Prostate gland (tissue), 2 donors: ENCODE results near the gene KATNB1. TPM values are rescaled to one million over a fixed set of nuclear protein-coding genes. Genes with fewer than 3 reads are reported as not detected.

Experiments
- DNase-seq: peaks from one replicate; pipeline ENCODE4 v3.0.0-alpha.2; 2019; ENCODE audit warnings: low spot score
- H3K27ac ChIP-seq, 2 donors: fragments of 200-600 bp; sonication (generic); 2 replicates each; pipeline ENCODE4 v1.5.1; 2017 to 2019
- H3K27me3 ChIP-seq: fragments of 200-600 bp; sonication (generic); replicated peaks from 2 replicates; pipeline ENCODE4 v1.5.1; 2019; ENCODE audit not compliant: insufficient read depth
- H3K36me3 ChIP-seq, 2 donors: fragments of 200-600 bp; sonication (generic); 1 replicate in 1 of 2; 2 replicates in 1 of 2; pipeline versions ENCODE4 v1.5.1 to v1.8.1; 2017 to 2019
- H3K4me1 ChIP-seq: fragments of 200-600 bp; sonication (generic); replicated peaks from 2 replicates; pipeline ENCODE4 v1.5.1; 2019
- H3K4me3 ChIP-seq, 2 donors: fragments of 200-600 bp; sonication (generic); 2 replicates each; pipeline ENCODE4 v1.5.1; 2017 to 2019
- H3K9me3 ChIP-seq: fragments of 200-600 bp; sonication (generic); 2 replicates; pipeline ENCODE4 v1.5.1; 2017
- CTCF ChIP-seq, 4 experiments: fragments of 200-600 bp in 2 of 4; fragments of 450-650 bp in 2 of 4; sonication (generic) in 2 of 4; IDR thresholded peaks; 1 replicate in 3 of 4; 2 replicates in 1 of 4; pipeline ENCODE4 v1.5.1; 2016 to 2019; ENCODE audit warnings: antibody characterized with exemption in 4 of 4, mild to moderate bottlenecking in 2 of 4, moderate library complexity in 2 of 4
- POLR2A ChIP-seq: fragments of 450-650 bp; IDR thresholded peaks from one replicate; pipeline ENCODE4 v1.6.1; 2016; ENCODE audit warnings: antibody characterized with exemption, mild to moderate bottlenecking
- POLR2AphosphoS5 ChIP-seq: sonication (generic); formaldehyde crosslinking; IDR thresholded peaks from one replicate; pipeline ENCODE4 v1.6.1; 2017; ENCODE audit warnings: antibody characterized with exemption
- WGBS: methylation state at CpG from one replicate; pipeline ENCODE4 v1.1.5; 2018; 5-methylcytosine and 5-hydroxymethylcytosine counted together
- intact Hi-C: fragments of 100-400 bp; cut with DNase I; formaldehyde crosslinking; loops from one replicate; pipeline ENCODE4 v1.14.2; 2022
- total RNA-seq, 2 donors: library from RNA; depleted of rRNA; stranded (reverse); fragments of >200 nt; gene quantifications; one replicate each; pipeline ENCODE4 v1.1.0, GENCODE V29; 2016

Gene KATNB1
- total RNA-seq, 2 donors from 2014 or later: 22.7 to 30.2 TPM

GRCh38 chr16:57732714-57733113, 2.9 kb upstream of the KATNB1 start:
- no peak overlapping the region for H3K27ac ChIP-seq
- no peaks in the 10 kb centered on the region for H3K9me3 ChIP-seq
- TF ChIP-seq CTCF (IDR thresholded peaks at IDR 0.05) (no peak), POLR2AphosphoS5 (no peak), POLR2A (no peak)
- H3K36me3 ChIP-seq: no peaks in the 10 kb centered on the region
- no peak for DNase-seq
- 64% methylated on average over 2 of the region's 2 CpGs for WGBS
- intact Hi-C loops: no loop called here
- no peak overlapping the region for H3K4me3 ChIP-seq
- peaks cover 3% of the 10 kb centered on the region for H3K4me1 ChIP-seq
- H3K27me3 ChIP-seq: no peaks in the 10 kb centered on the region

- no peak for DNase-seq
- Histone ChIP-seq H3K27ac (peak overlapping the region; percentile 82 to 84), H3K4me1 (peaks cover 3% of the 10 kb centered on the region), H3K9me3 (no peaks in the 10 kb centered on the region), H3K36me3 (no peaks in the 10 kb centered on the region), H3K4me3 (peak overlapping the region; percentile 67 to 82), H3K27me3 (no peaks in the 10 kb centered on the region)
- intact Hi-C loops: no loop called here
- 57% methylated on average over 20 of the region's 20 CpGs for WGBS
- TF ChIP-seq POLR2AphosphoS5 (no peak), CTCF (IDR thresholded peaks at IDR 0.05) (no peak), POLR2A (no peak)
Observed at GRCh38 chr16:57734308-57734924, 1.2 kb upstream of the KATNB1 start.

- peak; percentile 98 for DNase-seq
- no peaks in the 10 kb centered on the region for H3K36me3 ChIP-seq
- H3K9me3 ChIP-seq: no peaks in the 10 kb centered on the region
- H3K4me3 ChIP-seq: peak overlapping the region; percentile 67 to 82
- intact Hi-C loops: no loop called here
- H3K27me3 ChIP-seq: no peaks in the 10 kb centered on the region
- WGBS: under 1% methylated on average over 45 of the region's 45 CpGs
- TF ChIP-seq POLR2AphosphoS5: peak; percentile 92
- peak; percentile 39 for TF ChIP-seq POLR2A
- peak in 1 of 4 experiments; percentile 24 for TF ChIP-seq CTCF (IDR thresholded peaks at IDR 0.05)
- peaks cover 3% of the 10 kb centered on the region for H3K4me1 ChIP-seq
- peak overlapping the region; percentile 82 to 84 for H3K27ac ChIP-seq
Observed at GRCh38 chr16:57734925-57735754, 430 bp upstream of the KATNB1 start.

- no peak overlapping the region for H3K27ac ChIP-seq
- H3K9me3 ChIP-seq: no peaks in the 10 kb centered on the region
- H3K4me3 ChIP-seq: peak overlapping the region; percentile 67 to 82
- TF ChIP-seq CTCF (IDR thresholded peaks at IDR 0.05): peak in 1 of 4 experiments; percentile 27
- no peak for TF ChIP-seq POLR2AphosphoS5
- no peak for TF ChIP-seq POLR2A
- H3K27me3 ChIP-seq: no peaks in the 10 kb centered on the region
- no peak for DNase-seq
- peaks cover 3% of the 10 kb centered on the region for H3K4me1 ChIP-seq
- WGBS: 14% methylated on average over 23 of the region's 23 CpGs
- H3K36me3 ChIP-seq: no peaks in the 10 kb centered on the region
- intact Hi-C loops: no loop called here
Observed at GRCh38 chr16:57736419-57737351, 1.1 kb downstream of the KATNB1 start.
